DND-41 (cell line): ENCODE results near the gene SLC14A1.

Source experiments
- CTCF ChIP-seq: IDR thresholded peaks from 2 replicates; pipeline ENCODE4 v1.5.1; 2012; ENCODE audit warnings: borderline replicate concordance, low read length, moderate library complexity, mild to moderate bottlenecking; ENCODE audit not compliant: poor library complexity, severe bottlenecking; ENCODE audit errors: extremely low read depth
- EZH2 ChIP-seq: IDR thresholded peaks from 3 replicates; pipeline ENCODE4 v1.6.1; 2012; ENCODE audit warnings: borderline replicate concordance, low read depth, mild to moderate bottlenecking, moderate library complexity, low read length, inconsistent platforms; ENCODE audit not compliant: severe bottlenecking

GRCh38 chr18:45713239-45713638 is 10.7 kb upstream of the SLC14A1 start:
- no peak for TF ChIP-seq CTCF
- no peak for TF ChIP-seq EZH2
